ENCODE measurements around the gene NMUR1.

GRCh38 chr2:231554748-231555545, 24.7 kb upstream of the NMUR1 start:
- no peak for TF ChIP-seq CTCF (IDR thresholded peaks at IDR 0.05)
- no peak for TF ChIP-seq ZFX (IDR thresholded peaks at IDR 0.05; ENCODE audit: borderline replicate concordance)
